ENCODE measurements around the gene XPO6.

Gene XPO6

GRCh38 chr16:28186752-28187151, 25.0 kb downstream of the XPO6 start:
- no peaks in the 10 kb centered on the region for H3F3A ChIP-seq (ENCODE audit: low read depth)
- TF ChIP-seq CTCF (conservative IDR thresholded peaks at IDR 0.05; ENCODE audit: low read length) (no peak), EZH2phosphoT487 (IDR thresholded peaks at IDR 0.05; ENCODE audit: borderline replicate concordance) (no peak)
- H2AFZ ChIP-seq (ENCODE audit: low read length) = no peak overlapping the region
- no peak overlapping the region for H3K4me2 ChIP-seq (ENCODE audit: low read depth, low read length, poor library complexity, severe bottlenecking)
- H3K9me2 ChIP-seq (replicated peaks; ENCODE audit: low read depth, low read length) = no peaks in the 10 kb centered on the region
- peaks cover 69% of the 10 kb centered on the region for H4K20me1 ChIP-seq (ENCODE audit: insufficient read depth, low read length, poor library complexity, severe bottlenecking)
- H3K79me2 ChIP-seq (ENCODE audit: insufficient read depth, low read length) = peaks cover 100% of the 10 kb centered on the region
- peaks cover 21% of the 10 kb centered on the region for H3K36me3 ChIP-seq (ENCODE audit: insufficient read depth, low read length)
- H3K4me1 ChIP-seq (ENCODE audit: insufficient read depth, low read length, poor library complexity, severe bottlenecking) = peaks cover 11% of the 10 kb centered on the region
- no peak overlapping the region for H3K4me3 ChIP-seq (ENCODE audit: low read length, poor library complexity, severe bottlenecking)
- H3K9me3 ChIP-seq (ENCODE audit: insufficient read depth, low read depth, low read length) = peaks cover 4% of the 10 kb centered on the region; the same call in 1 of the 2 replicates
- H3K27me3 ChIP-seq (ENCODE audit: insufficient read depth, low read length, poor library complexity, severe bottlenecking) = no peaks in the 10 kb centered on the region
- no peak overlapping the region for H3K9ac ChIP-seq (ENCODE audit: low read depth, low read length, poor library complexity, severe bottlenecking)

- TF ChIP-seq CTCF (conservative IDR thresholded peaks at IDR 0.05; ENCODE audit: low read length) (no peak), EZH2phosphoT487 (IDR thresholded peaks at IDR 0.05; ENCODE audit: borderline replicate concordance) (no peak)
- no peaks in the 10 kb centered on the region for H3K9me2 ChIP-seq (replicated peaks; ENCODE audit: low read depth, low read length)
- H3K4me2 ChIP-seq (ENCODE audit: low read depth, low read length, poor library complexity, severe bottlenecking) = no peak overlapping the region
- H3K4me3 ChIP-seq (ENCODE audit: low read length, poor library complexity, severe bottlenecking) = no peak overlapping the region
- peaks cover 64% of the 10 kb centered on the region for H4K20me1 ChIP-seq (ENCODE audit: insufficient read depth, low read length, poor library complexity, severe bottlenecking)
- peaks cover 4% of the 10 kb centered on the region; the same call in 1 of the 2 replicates for H3K9me3 ChIP-seq (ENCODE audit: insufficient read depth, low read depth, low read length)
- no peaks in the 10 kb centered on the region for H3F3A ChIP-seq (ENCODE audit: low read depth)
- no peak overlapping the region for H2AFZ ChIP-seq (ENCODE audit: low read length)
- peaks cover 100% of the 10 kb centered on the region for H3K79me2 ChIP-seq (ENCODE audit: insufficient read depth, low read length)
- peaks cover 11% of the 10 kb centered on the region for H3K4me1 ChIP-seq (ENCODE audit: insufficient read depth, low read length, poor library complexity, severe bottlenecking)
- no peak overlapping the region for H3K9ac ChIP-seq (ENCODE audit: low read depth, low read length, poor library complexity, severe bottlenecking)
- no peaks in the 10 kb centered on the region for H3K27me3 ChIP-seq (ENCODE audit: insufficient read depth, low read length, poor library complexity, severe bottlenecking)
- H3K36me3 ChIP-seq (ENCODE audit: insufficient read depth, low read length) = peaks cover 18% of the 10 kb centered on the region
Observed at GRCh38 chr16:28185696-28186095, 26.1 kb downstream of the XPO6 start.

GRCh38 chr16:28184625-28185024, 27.1 kb downstream of the XPO6 start:
- H3K36me3 ChIP-seq (ENCODE audit: insufficient read depth, low read length) = peaks cover 28% of the 10 kb centered on the region
- peaks cover 11% of the 10 kb centered on the region for H3K4me1 ChIP-seq (ENCODE audit: insufficient read depth, low read length, poor library complexity, severe bottlenecking)
- no peak overlapping the region for H2AFZ ChIP-seq (ENCODE audit: low read length)
- no peaks in the 10 kb centered on the region for H3K27me3 ChIP-seq (ENCODE audit: insufficient read depth, low read length, poor library complexity, severe bottlenecking)
- H3K9me3 ChIP-seq (ENCODE audit: insufficient read depth, low read depth, low read length) = peaks cover 4% of the 10 kb centered on the region; the same call in 1 of the 2 replicates
- peaks cover 100% of the 10 kb centered on the region for H3K79me2 ChIP-seq (ENCODE audit: insufficient read depth, low read length)
- no peak for TF ChIP-seq EZH2phosphoT487 (IDR thresholded peaks at IDR 0.05; ENCODE audit: borderline replicate concordance)
- TF ChIP-seq CTCF (conservative IDR thresholded peaks at IDR 0.05; ENCODE audit: low read length) = no peak
- no peak overlapping the region for H3K4me2 ChIP-seq (ENCODE audit: low read depth, low read length, poor library complexity, severe bottlenecking)
- no peak overlapping the region for H3K9ac ChIP-seq (ENCODE audit: low read depth, low read length, poor library complexity, severe bottlenecking)
- H3K9me2 ChIP-seq (replicated peaks; ENCODE audit: low read depth, low read length) = no peaks in the 10 kb centered on the region
- peaks cover 57% of the 10 kb centered on the region for H4K20me1 ChIP-seq (ENCODE audit: insufficient read depth, low read length, poor library complexity, severe bottlenecking)
- H3K4me3 ChIP-seq (ENCODE audit: low read length, poor library complexity, severe bottlenecking) = no peak overlapping the region
- H3F3A ChIP-seq (ENCODE audit: low read depth) = no peaks in the 10 kb centered on the region
